H9 (cell line): ENCODE measurements around the gene LRP1. TPM values are rescaled to one million over a fixed set of nuclear protein-coding genes. Genes with fewer than 3 reads are reported as not detected.

Experiments
- DNase-seq: peaks from one replicate; pipeline ENCODE4 v3.0.0-alpha.2; 2017
- H2AFZ ChIP-seq: one replicate; pipeline ENCODE4 v1.6.1; 2013; ENCODE audit warnings: mild to moderate bottlenecking, low read length, control low read depth, moderate library complexity
- H2AK5ac ChIP-seq: 2 replicates; pipeline ENCODE4 v1.6.1; 2013; ENCODE audit warnings: low read length, control low read depth, mixed read lengths; ENCODE audit not compliant: insufficient read length
- H2BK120ac ChIP-seq: one replicate; pipeline ENCODE4 v1.6.1; 2013; ENCODE audit warnings: low read depth, mild to moderate bottlenecking, low read length, control low read depth, inconsistent platforms; ENCODE audit not compliant: poor library complexity, severe bottlenecking
- H2BK12ac ChIP-seq: 2 replicates; pipeline ENCODE4 v1.6.1; 2013; ENCODE audit warnings: low read length, control low read depth, mixed read lengths, low read depth; ENCODE audit not compliant: insufficient read length
- H2BK15ac ChIP-seq: 2 replicates; pipeline ENCODE4 v1.6.1; 2013; ENCODE audit warnings: low read depth, low read length, control low read depth
- H2BK20ac ChIP-seq: one replicate; pipeline ENCODE4 v1.6.1; 2013; ENCODE audit warnings: low read depth, mild to moderate bottlenecking, low read length, control low read depth, inconsistent platforms; ENCODE audit not compliant: poor library complexity, severe bottlenecking
- H2BK5ac ChIP-seq: 2 replicates; pipeline ENCODE4 v1.6.1; 2013; ENCODE audit warnings: low read length, control low read depth, mixed read lengths; ENCODE audit not compliant: insufficient read length
- H3K14ac ChIP-seq: 2 replicates; pipeline ENCODE4 v1.6.1; 2013; ENCODE audit warnings: low read length, control low read depth; ENCODE audit not compliant: insufficient read depth
- H3K18ac ChIP-seq: 2 replicates; pipeline ENCODE4 v1.6.1; 2013; ENCODE audit warnings: low read depth, mild to moderate bottlenecking, mixed read lengths, low read length, control low read depth; ENCODE audit not compliant: insufficient read length
- H3K23ac ChIP-seq: 2 replicates; pipeline ENCODE4 v1.6.1; 2013; ENCODE audit warnings: low read length, control low read depth, mixed read lengths, low read depth; ENCODE audit not compliant: insufficient read length
- H3K23me2 ChIP-seq: 2 replicates; pipeline ENCODE4 v1.6.1; 2013; ENCODE audit warnings: low read depth, mild to moderate bottlenecking, mixed read lengths, low read length, control low read depth; ENCODE audit not compliant: insufficient read length, poor library complexity, severe bottlenecking
- H3K27ac ChIP-seq: 2 replicates; pipeline ENCODE4 v1.5.1; 2013; ENCODE audit warnings: low read length, control low read depth, mixed read lengths, low read depth; ENCODE audit not compliant: insufficient read length
- H3K27me3 ChIP-seq: 2 replicates; pipeline ENCODE4 v1.6.1; 2013; ENCODE audit warnings: low read length, control low read depth, inconsistent platforms; ENCODE audit not compliant: insufficient read depth
- H3K4ac ChIP-seq: 2 replicates; pipeline ENCODE4 v1.6.1; 2013; ENCODE audit warnings: low read depth, mild to moderate bottlenecking, control low read depth, inconsistent platforms, low read length, moderate library complexity
- H3K4me1 ChIP-seq: 2 replicates; pipeline ENCODE4 v1.6.1; 2013; ENCODE audit warnings: low read length, control low read depth, inconsistent platforms; ENCODE audit not compliant: insufficient read depth
- H3K4me2 ChIP-seq: 2 replicates; pipeline ENCODE4 v1.6.1; 2013; ENCODE audit warnings: low read length, control low read depth, mixed read lengths; ENCODE audit not compliant: insufficient read length, insufficient read depth
- H3K56ac ChIP-seq: 2 replicates; pipeline ENCODE4 v1.6.1; 2013; ENCODE audit warnings: low read depth, mild to moderate bottlenecking, mixed read lengths, low read length, control low read depth; ENCODE audit not compliant: insufficient read length
- H3K79me1 ChIP-seq: 2 replicates; pipeline ENCODE4 v1.6.1; 2013; ENCODE audit warnings: low read depth, mild to moderate bottlenecking, moderate library complexity, low read length, control low read depth, inconsistent platforms; ENCODE audit not compliant: insufficient read depth, poor library complexity, severe bottlenecking
- H3K79me2 ChIP-seq: 2 replicates; pipeline ENCODE4 v1.6.1; 2013; ENCODE audit warnings: low read length, control low read depth, inconsistent platforms; ENCODE audit not compliant: insufficient read depth
- H3K9ac ChIP-seq: 2 replicates; pipeline ENCODE4 v1.6.1; 2013; ENCODE audit warnings: low read length, control low read depth, mixed read lengths; ENCODE audit not compliant: insufficient read length; ENCODE audit errors: extremely low read depth
- H3K9me3 ChIP-seq: one replicate; pipeline ENCODE4 v1.6.1; 2013; ENCODE audit warnings: low read depth, low read length, inconsistent platforms; ENCODE audit not compliant: control insufficient read depth
- H3T11ph ChIP-seq: one replicate; pipeline ENCODE4 v1.6.1; 2013; ENCODE audit warnings: mild to moderate bottlenecking, low read length, control low read depth, inconsistent platforms
- H4K20me1 ChIP-seq: one replicate; pipeline ENCODE4 v1.6.1; 2013; ENCODE audit not compliant: control insufficient read depth, insufficient read length, insufficient read depth
- H4K5ac ChIP-seq: 2 replicates; pipeline ENCODE4 v1.6.1; 2013; ENCODE audit warnings: low read depth, mild to moderate bottlenecking, mixed read lengths, low read length, control low read depth; ENCODE audit not compliant: insufficient read length
- H4K8ac ChIP-seq: replicated peaks from 2 replicates; pipeline ENCODE4 v1.6.1; 2013; ENCODE audit warnings: low read length, control low read depth, mixed read lengths, low read depth; ENCODE audit not compliant: insufficient read length
- H4K91ac ChIP-seq: 2 replicates; pipeline ENCODE4 v1.6.1; 2013; ENCODE audit warnings: low read depth, mild to moderate bottlenecking, moderate library complexity, mixed read lengths, low read length, control low read depth; ENCODE audit not compliant: insufficient read length
- H3K27ac Mint-ChIP-seq, 3 experiments: 2 replicates in 2 of 3; 3 replicates in 1 of 3; pipeline ENCODE4 v1.8.0; 2020 to 2021; ENCODE audit warnings: mixed read lengths in 3 of 3, mild to moderate bottlenecking in 1 of 3, moderate library complexity in 1 of 3
- H3K27me3 Mint-ChIP-seq: 2 replicates; pipeline ENCODE4 v1.8.0; 2021; ENCODE audit warnings: low read depth, mild to moderate bottlenecking, moderate library complexity, mixed read lengths
- H3K36me3 Mint-ChIP-seq, 3 experiments: 2 replicates in 2 of 3; 3 replicates in 1 of 3; pipeline ENCODE4 v1.8.0; 2020 to 2021; ENCODE audit warnings: low read depth in 3 of 3, mixed read lengths in 3 of 3; ENCODE audit not compliant: insufficient read depth in 1 of 3
- H3K4me1 Mint-ChIP-seq, 2 experiments: 2 replicates each; pipeline ENCODE4 v1.8.0; 2020; ENCODE audit warnings: mixed read lengths in 2 of 2
- H3K4me3 Mint-ChIP-seq, 2 experiments: 2 replicates in 1 of 2; 3 replicates in 1 of 2; pipeline ENCODE4 v1.8.0; 2020 to 2021; ENCODE audit warnings: mild to moderate bottlenecking in 2 of 2, mixed read lengths in 2 of 2, moderate library complexity in 1 of 2
- H3K9me3 Mint-ChIP-seq, 2 experiments: 2 replicates in 1 of 2; 3 replicates in 1 of 2; pipeline ENCODE4 v1.8.0; 2020; ENCODE audit warnings: mild to moderate bottlenecking in 2 of 2, mixed read lengths in 2 of 2, moderate library complexity in 1 of 2
- CTCF ChIP-seq: fragments of 200-600 bp; sonication (generic); conservative IDR thresholded peaks from 3 replicates; pipeline ENCODE4 v1.8.0; 2021; ENCODE audit warnings: antibody characterized with exemption, mild to moderate bottlenecking
- WGBS: extraction: QIAGEN DNeasy Blood & Tissue Kit; methylation state at CpG from one replicate; pipeline ENCODE4 v1.1.7; 2013; ENCODE audit warnings: missing lambda C conversion rate, low lambda C conversion rate, mixed read lengths; ENCODE audit not compliant: insufficient read length; ENCODE audit errors: extremely low coverage; 5-methylcytosine and 5-hydroxymethylcytosine counted together
- total RNA-seq: library from RNA; stranded (reverse); gene quantifications from 2 replicates; pipeline ENCODE4 v1.2.1, GENCODE V29; 2021

LRP1 gene
- total RNA-seq, 1 experiment from 2014 or later, result 115 TPM

- DNase-seq, result no peak
- WGBS, result no CpG with 5 or more reads among the region's 7 CpGs
- H3K79me1 ChIP-seq, result no peaks in the 10 kb centered on the region
- H3K9me3 ChIP-seq, result no peaks in the 10 kb centered on the region
- no peak overlapping the region for H2BK5ac ChIP-seq
- H3K36me3 Mint-ChIP-seq, result peaks cover 57 to 95% (median 93%) of the 10 kb centered on the region in 3 experiments; a peak in 6 of 7 replicates
- no peak overlapping the region for H2AFZ ChIP-seq
- no peak for TF ChIP-seq CTCF
- H4K5ac ChIP-seq, result no peak overlapping the region
- H3K9ac ChIP-seq, result no peak overlapping the region
- no peak overlapping the region for H4K91ac ChIP-seq
- H3K27ac Mint-ChIP-seq, result no peak overlapping the region
- no peak overlapping the region for H3K56ac ChIP-seq
- H3K27me3 ChIP-seq, result no peaks in the 10 kb centered on the region
- no peak overlapping the region for H3K14ac ChIP-seq
- H2BK15ac ChIP-seq, result no peak overlapping the region
- H3K9me3 Mint-ChIP-seq, result no peaks in the 10 kb centered on the region
- no peak overlapping the region for H2BK12ac ChIP-seq
- H4K8ac ChIP-seq, result no peak overlapping the region
- H3K79me2 ChIP-seq, result no peaks in the 10 kb centered on the region
- H3K4me2 ChIP-seq, result no peak overlapping the region
- no peaks in the 10 kb centered on the region for H3K23me2 ChIP-seq
- H3T11ph ChIP-seq, result no peak overlapping the region
- H2BK20ac ChIP-seq, result no peak overlapping the region
- H3K4ac ChIP-seq, result no peak overlapping the region
- H2BK120ac ChIP-seq, result no peak overlapping the region
- H3K4me1 Mint-ChIP-seq, result no peaks in the 10 kb centered on the region
- no peak overlapping the region for H3K23ac ChIP-seq
- H3K4me3 Mint-ChIP-seq, result no peak overlapping the region
- H2AK5ac ChIP-seq, result no peak overlapping the region
- H3K27me3 Mint-ChIP-seq, result no peaks in the 10 kb centered on the region; the same call in 1 of the 2 replicates
- no peak overlapping the region for H3K27ac ChIP-seq
- H3K18ac ChIP-seq, result no peak overlapping the region
- no peaks in the 10 kb centered on the region for H3K4me1 ChIP-seq
- peaks cover 2% of the 10 kb centered on the region for H4K20me1 ChIP-seq
Measured at GRCh38 chr12:57161491-57161890, 33.2 kb downstream of the LRP1 start.
